Stimulated activated CD8-positive, alpha-beta memory T cell treated with anti-CD3 and anti-CD28 coated beads, Interleukin-15, amount 100 ng/mL, for 24 hours (primary cell): ENCODE data around the gene ATP8A2.
"Not testable (repeated sequence)": the region's sequence is repeated elsewhere in the genome, so short reads cannot be mapped to it uniquely, and the experiment has no call there.

Experiments
- DNase-seq: peaks from one replicate; pipeline ENCODE4 v3.0.0-alpha.2; 2020; ENCODE audit warnings: low read depth

ATP8A2 gene

GRCh38 chr13:26072335-26072734, 700.6 kb downstream of the ATP8A2 start:
- not testable (repeated sequence) for DNase-seq

- DNase-seq, result no peak
These were observed 702.9 kb downstream of the ATP8A2 start for GRCh38 chr13:26074706-26075105.
